ENCODE results near the gene STOML1.
A peak's percentile ranks its signal among the peaks of the same experiment; 100 is the strongest.

Gene STOML1

GRCh38 chr15:74019734-74020133, 27.6 kb upstream of the STOML1 start:
- peaks cover 0 to 48% (median 37%) of the 10 kb centered on the region in 5 donors for H3K36me3 ChIP-seq (ENCODE audit: control insufficient read depth in 5 of 5, insufficient read depth in 5 of 5, low read length in 5 of 5)
- H3K27me3 ChIP-seq (ENCODE audit: control insufficient read depth in 5 of 5, insufficient read depth in 4 of 5, low read length in 5 of 5) = no peaks in the 10 kb centered on the region
- H3K27ac ChIP-seq (ENCODE audit: low read depth, low read length) = no peak overlapping the region
- no peak overlapping the region for H3K4me3 ChIP-seq (ENCODE audit: low read depth in 1 of 5, low read length in 5 of 5)
- H3K9me3 ChIP-seq (ENCODE audit: control insufficient read depth in 5 of 5, low read length in 5 of 5) = no peaks in the 10 kb centered on the region
- no peak overlapping the region for H3K9ac ChIP-seq (ENCODE audit: low read length in 5 of 5)
- H3K4me1 ChIP-seq (ENCODE audit: control insufficient read depth in 5 of 5, insufficient read depth in 5 of 5, low read length in 5 of 5) = peaks cover 2 to 54% (median 10%) of the 10 kb centered on the region in 5 donors

- no peak overlapping the region for H3K4me3 ChIP-seq (ENCODE audit: low read depth in 1 of 5, low read length in 5 of 5)
- H3K27ac ChIP-seq (ENCODE audit: low read depth, low read length) = no peak overlapping the region
- H3K4me1 ChIP-seq (ENCODE audit: control insufficient read depth in 5 of 5, insufficient read depth in 5 of 5, low read length in 5 of 5) = peaks cover 20 to 64% (median 38%) of the 10 kb centered on the region in 5 donors
- H3K36me3 ChIP-seq (ENCODE audit: control insufficient read depth in 5 of 5, insufficient read depth in 5 of 5, low read length in 5 of 5) = peaks cover 0 to 17% (median 8%) of the 10 kb centered on the region in 5 donors
- no peak overlapping the region for H3K9ac ChIP-seq (ENCODE audit: low read length in 5 of 5)
- H3K27me3 ChIP-seq (ENCODE audit: control insufficient read depth in 5 of 5, insufficient read depth in 4 of 5, low read length in 5 of 5) = no peaks in the 10 kb centered on the region
- H3K9me3 ChIP-seq (ENCODE audit: control insufficient read depth in 5 of 5, low read length in 5 of 5) = no peaks in the 10 kb centered on the region
Observed at GRCh38 chr15:74013374-74013894, 21.3 kb upstream of the STOML1 start.

GRCh38 chr15:74011610-74012009, 19.5 kb upstream of the STOML1 start:
- H3K27ac ChIP-seq (ENCODE audit: low read depth, low read length) = peak overlapping the region; percentile 76
- H3K27me3 ChIP-seq (ENCODE audit: control insufficient read depth in 5 of 5, insufficient read depth in 4 of 5, low read length in 5 of 5) = no peaks in the 10 kb centered on the region
- peak overlapping the region in 3 of 5 donors; percentile 5 to 45 (median 16) for H3K4me3 ChIP-seq (ENCODE audit: low read depth in 1 of 5, low read length in 5 of 5)
- peaks cover 0 to 23% (median 11%) of the 10 kb centered on the region in 5 donors for H3K36me3 ChIP-seq (ENCODE audit: control insufficient read depth in 5 of 5, insufficient read depth in 5 of 5, low read length in 5 of 5)
- no peaks in the 10 kb centered on the region for H3K9me3 ChIP-seq (ENCODE audit: control insufficient read depth in 5 of 5, low read length in 5 of 5)
- H3K9ac ChIP-seq (ENCODE audit: low read length in 5 of 5) = peak overlapping the region in 3 of 5 donors; percentile 14 to 41 (median 21)
- peaks cover 25 to 81% (median 54%) of the 10 kb centered on the region in 5 donors for H3K4me1 ChIP-seq (ENCODE audit: control insufficient read depth in 5 of 5, insufficient read depth in 5 of 5, low read length in 5 of 5)

- Histone ChIP-seq H3K36me3 (ENCODE audit: control insufficient read depth in 5 of 5, insufficient read depth in 5 of 5, low read length in 5 of 5) (peaks cover 0 to 26% (median 11%) of the 10 kb centered on the region in 5 donors), H3K9ac (ENCODE audit: low read length in 5 of 5) (peak overlapping the region in 2 of 5 donors; percentile 21 to 41), H3K9me3 (ENCODE audit: control insufficient read depth in 5 of 5, low read length in 5 of 5) (no peaks in the 10 kb centered on the region), H3K27me3 (ENCODE audit: control insufficient read depth in 5 of 5, insufficient read depth in 4 of 5, low read length in 5 of 5) (no peaks in the 10 kb centered on the region), H3K27ac (ENCODE audit: low read depth, low read length) (peak overlapping the region; percentile 76), H3K4me3 (ENCODE audit: low read depth in 1 of 5, low read length in 5 of 5) (peak overlapping the region in 2 of 5 donors; percentile 41 to 45), H3K4me1 (ENCODE audit: control insufficient read depth in 5 of 5, insufficient read depth in 5 of 5, low read length in 5 of 5) (peaks cover 25 to 87% (median 59%) of the 10 kb centered on the region in 5 donors)
Observed at GRCh38 chr15:74010929-74011540, 18.9 kb upstream of the STOML1 start.

- H3K27me3 ChIP-seq (ENCODE audit: control insufficient read depth in 5 of 5, insufficient read depth in 4 of 5, low read length in 5 of 5) = no peaks in the 10 kb centered on the region
- H3K36me3 ChIP-seq (ENCODE audit: control insufficient read depth in 5 of 5, insufficient read depth in 5 of 5, low read length in 5 of 5) = peaks cover 0 to 25% (median 12%) of the 10 kb centered on the region in 5 donors
Observed at GRCh38 chr15:74008901-74009300, 16.8 kb upstream of the STOML1 start.

GRCh38 chr15:74007820-74008371, 15.8 kb upstream of the STOML1 start:
- Histone ChIP-seq H3K9ac (ENCODE audit: low read length in 5 of 5) (peak overlapping the region in 1 of 5 donors; percentile 52), H3K9me3 (ENCODE audit: control insufficient read depth in 5 of 5, low read length in 5 of 5) (no peaks in the 10 kb centered on the region), H3K4me1 (ENCODE audit: control insufficient read depth in 5 of 5, insufficient read depth in 5 of 5, low read length in 5 of 5) (peaks cover 21 to 80% (median 62%) of the 10 kb centered on the region in 5 donors), H3K36me3 (ENCODE audit: control insufficient read depth in 5 of 5, insufficient read depth in 5 of 5, low read length in 5 of 5) (peaks cover 0 to 31% (median 12%) of the 10 kb centered on the region in 5 donors), H3K27ac (ENCODE audit: low read depth, low read length) (peak overlapping the region; percentile 68), H3K4me3 (ENCODE audit: low read depth in 1 of 5, low read length in 5 of 5) (peak overlapping the region in 3 of 5 donors; percentile 3 to 16 (median 10)), H3K27me3 (ENCODE audit: control insufficient read depth in 5 of 5, insufficient read depth in 4 of 5, low read length in 5 of 5) (no peaks in the 10 kb centered on the region)

More at GRCh38 chr15:74008901-74009300, 16.8 kb upstream of the STOML1 start:
- no peak overlapping the region for H3K9ac ChIP-seq (ENCODE audit: low read length in 5 of 5)
- peak overlapping the region; percentile 68 for H3K27ac ChIP-seq (ENCODE audit: low read depth, low read length)
- no peaks in the 10 kb centered on the region for H3K9me3 ChIP-seq (ENCODE audit: control insufficient read depth in 5 of 5, low read length in 5 of 5)
- peaks cover 21 to 87% (median 63%) of the 10 kb centered on the region in 5 donors for H3K4me1 ChIP-seq (ENCODE audit: control insufficient read depth in 5 of 5, insufficient read depth in 5 of 5, low read length in 5 of 5)
- no peak overlapping the region for H3K4me3 ChIP-seq (ENCODE audit: low read depth in 1 of 5, low read length in 5 of 5)

- no peaks in the 10 kb centered on the region for H3K9me3 ChIP-seq (ENCODE audit: control insufficient read depth in 5 of 5, low read length in 5 of 5)
- H3K4me3 ChIP-seq (ENCODE audit: low read depth in 1 of 5, low read length in 5 of 5) = peak overlapping the region in 2 of 5 donors; percentile 10 to 16
- peak overlapping the region in 1 of 5 donors; percentile 47 for H3K9ac ChIP-seq (ENCODE audit: low read length in 5 of 5)
- peak overlapping the region; percentile 68 for H3K27ac ChIP-seq (ENCODE audit: low read depth, low read length)
- H3K27me3 ChIP-seq (ENCODE audit: control insufficient read depth in 5 of 5, insufficient read depth in 4 of 5, low read length in 5 of 5) = no peaks in the 10 kb centered on the region
- peaks cover 21 to 72% (median 62%) of the 10 kb centered on the region in 5 donors for H3K4me1 ChIP-seq (ENCODE audit: control insufficient read depth in 5 of 5, insufficient read depth in 5 of 5, low read length in 5 of 5)
- H3K36me3 ChIP-seq (ENCODE audit: control insufficient read depth in 5 of 5, insufficient read depth in 5 of 5, low read length in 5 of 5) = peaks cover 0 to 31% (median 13%) of the 10 kb centered on the region in 5 donors
Observed at GRCh38 chr15:74006774-74007639, 14.9 kb upstream of the STOML1 start.

GRCh38 chr15:73997986-73998385, 5.9 kb upstream of the STOML1 start:
- H3K9ac ChIP-seq (ENCODE audit: low read length in 5 of 5) = peak overlapping the region in 2 of 5 donors; percentile 59 to 68
- peaks cover 8 to 70% (median 60%) of the 10 kb centered on the region in 5 donors for H3K4me1 ChIP-seq (ENCODE audit: control insufficient read depth in 5 of 5, insufficient read depth in 5 of 5, low read length in 5 of 5)
- H3K9me3 ChIP-seq (ENCODE audit: control insufficient read depth in 5 of 5, low read length in 5 of 5) = no peaks in the 10 kb centered on the region
- H3K36me3 ChIP-seq (ENCODE audit: control insufficient read depth in 5 of 5, insufficient read depth in 5 of 5, low read length in 5 of 5) = peaks cover 10 to 29% (median 16%) of the 10 kb centered on the region in 5 donors
- no peaks in the 10 kb centered on the region for H3K27me3 ChIP-seq (ENCODE audit: control insufficient read depth in 5 of 5, insufficient read depth in 4 of 5, low read length in 5 of 5)
- peak overlapping the region; percentile 94 for H3K27ac ChIP-seq (ENCODE audit: low read depth, low read length)
- H3K4me3 ChIP-seq (ENCODE audit: low read depth in 1 of 5, low read length in 5 of 5) = peak overlapping the region in 4 of 5 donors; percentile 92 to 99 (median 96)

- peak overlapping the region; percentile 92 to 99 (median 96) for H3K4me3 ChIP-seq (ENCODE audit: low read depth in 1 of 5, low read length in 5 of 5)
- H3K9me3 ChIP-seq (ENCODE audit: control insufficient read depth in 5 of 5, low read length in 5 of 5) = no peaks in the 10 kb centered on the region
- no peaks in the 10 kb centered on the region for H3K27me3 ChIP-seq (ENCODE audit: control insufficient read depth in 5 of 5, insufficient read depth in 4 of 5, low read length in 5 of 5)
- H3K27ac ChIP-seq (ENCODE audit: low read depth, low read length) = peak overlapping the region; percentile 94
- peaks cover 10 to 27% (median 16%) of the 10 kb centered on the region in 5 donors for H3K36me3 ChIP-seq (ENCODE audit: control insufficient read depth in 5 of 5, insufficient read depth in 5 of 5, low read length in 5 of 5)
- peak overlapping the region; percentile 3 to 68 (median 52) for H3K9ac ChIP-seq (ENCODE audit: low read length in 5 of 5)
- peaks cover 10 to 79% (median 68%) of the 10 kb centered on the region in 5 donors for H3K4me1 ChIP-seq (ENCODE audit: control insufficient read depth in 5 of 5, insufficient read depth in 5 of 5, low read length in 5 of 5)
Observed at GRCh38 chr15:73996939-73997338, 4.8 kb upstream of the STOML1 start.

Measured in subcutaneous abdominal adipose tissue (tissue), 5 donors.